HCT116 (cell line): Measurements from ENCODE around the gene SIAH2. TPM values are rescaled to one million over a fixed set of nuclear protein-coding genes. Genes with fewer than 3 reads are reported as not detected.

Experiments
- ATAC-seq: fragments of 200-7000 bp; cut with Tn5 transposase; 2 replicates; pipeline ENCODE4 v1.9.1; 2020; ENCODE audit warnings: mild to moderate bottlenecking, moderate library complexity
- BruUV-seq: library from RNA; stranded (reverse); fragments of 400-500 nt; replicated peaks from 2 replicates; lab custom pipeline; 2021; lab: Mats Ljungman, UMichigan
- CTCF ChIA-PET: fragments of 300-600 bp; sonication (Branson Sonifier 250); formaldehyde crosslinking; loops from one replicate; lab custom pipeline; 2021; ENCODE audit warnings: antibody characterized with exemption; lab: Charles Lee
- POLR2A ChIA-PET: fragments of 300-600, 350-600 bp; sonication (Branson Sonifier 250); formaldehyde crosslinking; loops from one replicate; lab custom pipeline; 2021; ENCODE audit warnings: antibody characterized with exemption; lab: Charles Lee
- RAD21 ChIA-PET, 2 experiments: fragments of 300-600 bp; sonication (Branson Sonifier 250); formaldehyde crosslinking; loops; one replicate each; lab custom pipeline; 2023; ENCODE audit warnings: low total read pairs in 2 of 2; ENCODE audit not compliant: uncharacterized antibody in 2 of 2, unreplicated experiment in 2 of 2, low non-redundant PET in 1 of 2; lab: Charles Lee
- DNase-seq: peaks from one replicate; pipeline ENCODE4 v3.0.0-alpha.2; 2010; ENCODE audit warnings: low read depth, low spot score
- H2AFZ ChIP-seq: fragments of 200-600 bp; shearing (Covaris generic), sonication (generic); 2 replicates; pipeline ENCODE4 v1.6.1; 2017; ENCODE audit warnings: low read depth, mixed run types, mixed read lengths, antibody characterized with exemption, low read length; ENCODE audit not compliant: poor library complexity, severe bottlenecking
- H3K27ac ChIP-seq: 2 replicates; pipeline ENCODE4 v1.5.1; 2012; ENCODE audit warnings: low read depth, low read length
- H3K27me3 ChIP-seq: fragments of 200-600 bp; sonication (generic); 2 replicates; pipeline ENCODE4 v1.6.1; 2016; ENCODE audit warnings: mixed run types, low read length, mixed read lengths; ENCODE audit not compliant: insufficient read depth
- H3K36me3 ChIP-seq, 2 experiments: fragments of 200-500 bp in 1 of 2; fragments of 200-600 bp in 1 of 2; sonication (Bioruptor generic) in 1 of 2; sonication (generic) in 1 of 2; 2 replicates each; pipeline versions ENCODE4 v1.5.1 to v1.6.1; 2014 to 2016; ENCODE audit warnings: low read length in 2 of 2, inconsistent platforms in 1 of 2, mixed read lengths in 1 of 2, mixed run types in 1 of 2; ENCODE audit not compliant: insufficient read depth in 2 of 2, control insufficient read depth in 1 of 2
- H3K4me1 ChIP-seq, 2 experiments: fragments of 200-600 bp in 1 of 2; sonication (generic) in 1 of 2; 2 replicates each; pipeline versions ENCODE4 v1.5.1 to v1.6.1; 2012 to 2017; ENCODE audit warnings: low read length in 2 of 2, inconsistent platforms in 1 of 2, mild to moderate bottlenecking in 1 of 2, mixed read lengths in 1 of 2, mixed run types in 1 of 2, moderate library complexity in 1 of 2; ENCODE audit not compliant: insufficient read depth in 2 of 2, control insufficient read depth in 1 of 2
- H3K4me2 ChIP-seq: fragments of 200-600 bp; sonication (generic); 2 replicates; pipeline ENCODE4 v1.6.1; 2017; ENCODE audit warnings: mixed run types, low read length, mixed read lengths
- H3K4me3 ChIP-seq, 2 experiments: fragments of 200-600 bp in 1 of 2; sonication (generic) in 1 of 2; replicated peaks in 1 of 2; 2 replicates each; pipeline ENCODE4 v1.5.1; 2011 to 2016; ENCODE audit warnings: low read length in 2 of 2, control low read depth in 1 of 2, low read depth in 1 of 2, mild to moderate bottlenecking in 1 of 2, mixed read lengths in 1 of 2, mixed run types in 1 of 2
- H3K79me2 ChIP-seq: fragments of 200-600 bp; sonication (generic); 2 replicates; pipeline ENCODE4 v1.6.1; 2017; ENCODE audit warnings: mild to moderate bottlenecking, mixed run types, low read length, moderate library complexity, mixed read lengths; ENCODE audit not compliant: insufficient read depth
- H3K9ac ChIP-seq: fragments of 200-600 bp; sonication (generic); 2 replicates; pipeline ENCODE4 v1.6.1; 2016; ENCODE audit warnings: low read length, mixed read lengths
- H3K9me2 ChIP-seq: fragments of 200-600 bp; sonication (generic), shearing (Covaris generic); 2 replicates; pipeline ENCODE4 v1.6.1; 2017; ENCODE audit warnings: mixed run types, mild to moderate bottlenecking, moderate library complexity; ENCODE audit not compliant: insufficient read depth
- H3K9me3 ChIP-seq, 2 experiments: fragments of 200-500 bp in 1 of 2; fragments of 200-600 bp in 1 of 2; sonication (Bioruptor generic) in 1 of 2; sonication (generic) in 1 of 2; 2 replicates each; pipeline ENCODE4 v1.6.1; 2014 to 2017; ENCODE audit warnings: low read length in 2 of 2, mixed read lengths in 2 of 2, inconsistent platforms in 1 of 2, low read depth in 1 of 2, mild to moderate bottlenecking in 1 of 2, mixed run types in 1 of 2, moderate library complexity in 1 of 2; ENCODE audit not compliant: control insufficient read depth in 1 of 2, insufficient read depth in 1 of 2
- H4K20me1 ChIP-seq: fragments of 200-600 bp; sonication (generic), shearing (Covaris generic); 2 replicates; pipeline ENCODE4 v1.6.1; 2017; ENCODE audit warnings: mixed run types, mild to moderate bottlenecking, moderate library complexity; ENCODE audit not compliant: insufficient read depth
- ATF3 ChIP-seq: IDR thresholded peaks from 2 replicates; pipeline ENCODE4 v1.6.1; 2012
- CBX3 ChIP-seq: IDR thresholded peaks from 2 replicates; pipeline ENCODE4 v1.6.1; 2012; ENCODE audit warnings: low read depth
- CEBPB ChIP-seq: IDR thresholded peaks from 2 replicates; pipeline ENCODE4 v1.6.1; 2012; ENCODE audit warnings: low read depth
- EGR1 ChIP-seq: IDR thresholded peaks from 2 replicates; pipeline ENCODE4 v1.6.1; 2012; ENCODE audit warnings: low read depth
- EZH2 ChIP-seq: fragments of 200-600 bp; sonication (generic); IDR thresholded peaks from 2 replicates; pipeline ENCODE4 v1.6.1; 2017; ENCODE audit warnings: antibody characterized with exemption, mixed run types
- POLR2A ChIP-seq: IDR thresholded peaks from 2 replicates; pipeline ENCODE4 v1.7.0; 2011; ENCODE audit warnings: borderline replicate concordance; ENCODE audit not compliant: insufficient read depth, insufficient read length; ENCODE audit errors: extremely low read depth
- POLR2AphosphoS5 ChIP-seq: IDR thresholded peaks from 2 replicates; pipeline ENCODE4 v1.6.1; 2011; ENCODE audit warnings: mild to moderate bottlenecking, low read depth, low read length, moderate library complexity
- RAD21 ChIP-seq: IDR thresholded peaks from 2 replicates; pipeline ENCODE4 v1.6.1; 2012; ENCODE audit warnings: low read depth, mild to moderate bottlenecking
- REST ChIP-seq: IDR thresholded peaks from 2 replicates; pipeline ENCODE4 v1.6.1; 2012; ENCODE audit warnings: low read depth
- SIN3A ChIP-seq: IDR thresholded peaks from 2 replicates; pipeline ENCODE4 v1.6.1; 2012; ENCODE audit warnings: low read depth
- SRF ChIP-seq: IDR thresholded peaks from 2 replicates; pipeline ENCODE4 v1.6.1; 2012; ENCODE audit warnings: low read depth
- TCF7L2 ChIP-seq: IDR thresholded peaks from 2 replicates; pipeline ENCODE4 v1.7.0; 2011; ENCODE audit warnings: borderline replicate concordance, inconsistent platforms; ENCODE audit not compliant: insufficient read depth, insufficient read length; ENCODE audit errors: extremely low read depth
- YY1 ChIP-seq: IDR thresholded peaks from 2 replicates; pipeline ENCODE4 v1.6.1; 2011; ENCODE audit warnings: low read length, low read depth, moderate library complexity, mild to moderate bottlenecking; ENCODE audit not compliant: insufficient replicate concordance; ENCODE audit errors: extremely low read depth
- ZBTB33 ChIP-seq: IDR thresholded peaks from 2 replicates; pipeline ENCODE4 v1.6.1; 2011; ENCODE audit warnings: mild to moderate bottlenecking, low read length, moderate library complexity; ENCODE audit not compliant: insufficient replicate concordance; ENCODE audit errors: extremely low read depth
- ZFX ChIP-seq: fragments of 450-650 bp; IDR thresholded peaks from 2 replicates; pipeline ENCODE4 v1.6.1; 2017
- ZNF274 ChIP-seq: fragments of 200-500 bp; sonication (Bioruptor generic); IDR thresholded peaks from 2 replicates; pipeline ENCODE4 v1.6.1; 2014; ENCODE audit warnings: mild to moderate bottlenecking, low read depth, low read length, inconsistent platforms
- intact Hi-C: fragments of 100-400 bp; cut with micrococcal nuclease; formaldehyde crosslinking; loops from 2 replicates; pipeline ENCODE4 v1.10.0; 2022
- total RNA-seq: library from RNA; stranded (reverse); gene quantifications from one replicate; pipeline ENCODE4 v1.2.1, GENCODE V29; 2021; ENCODE audit not compliant: unreplicated experiment

Gene SIAH2
- total RNA-seq, 1 experiment from 2014 or later, result 39.9 TPM

GRCh38 chr3:150786791-150787190 lies 23.8 kb upstream of the SIAH2 start:
- no peaks in the 10 kb centered on the region for H3K36me3 ChIP-seq
- no peaks in the 10 kb centered on the region for H4K20me1 ChIP-seq
- DNase-seq (no peak), ATAC-seq (no peak)
- H3K4me3 ChIP-seq, result no peak overlapping the region
- H2AFZ ChIP-seq, result no peak overlapping the region
- CTCF ChIA-PET, result interaction anchor here (1.3 to 2.2 kb wide), 2 partner anchors 65 to 78 kb away, joined by 4 to 35 read pairs; no protein-coding TSS in a partner anchor
- POLR2A ChIA-PET, result no interaction called here
- H3K9me2 ChIP-seq, result no peaks in the 10 kb centered on the region
- H3K4me2 ChIP-seq, result peak overlapping the region; percentile 46
- no TSS peak for BruUV-seq
- RAD21 ChIA-PET, result interaction anchor here in 1 of 2 experiments (1.8 kb wide), 1 partner anchor 78 kb away, joined by 9 read pairs; no protein-coding TSS in a partner anchor
- TF ChIP-seq ZNF274 (no peak), ZFX (no peak), SIN3A (no peak), SRF (no peak), ZBTB33 (no peak), POLR2AphosphoS5 (no peak), RAD21 (no peak), TCF7L2 (no peak), REST (no peak), CEBPB (no peak), EGR1 (no peak), ATF3 (no peak), EZH2 (no peak), YY1 (no peak), POLR2A (no peak), CBX3 (no peak)
- peaks cover 0 to 14% of the 10 kb centered on the region in 2 experiments; a peak in 2 of 4 replicates for H3K4me1 ChIP-seq
- intact Hi-C loops, result loop anchor here (1.0 to 5.0 kb wide), 3 partner anchors 79 to 496 kb away; no protein-coding TSS in a partner anchor
- no peaks in the 10 kb centered on the region for H3K9me3 ChIP-seq
- no peaks in the 10 kb centered on the region for H3K79me2 ChIP-seq
- H3K9ac ChIP-seq, result no peak overlapping the region
- H3K27me3 ChIP-seq, result no peaks in the 10 kb centered on the region
- no peak overlapping the region for H3K27ac ChIP-seq
